K562 (cell line): Measurements from ENCODE around the gene ASCC1. TPM values are rescaled to one million over a fixed set of nuclear protein-coding genes. Genes with fewer than 3 reads are reported as not detected.

ENCODE experiments used
- ATAC-seq: fragments of 200-7000 bp; cut with Tn5 transposase; 3 replicates; pipeline ENCODE4 v1.9.1; 2020; ENCODE audit warnings: moderate library complexity
- BruUV-seq: library from RNA; stranded (reverse); fragments of 400-500 nt; replicated peaks from 2 replicates; lab custom pipeline; 2021; lab: Mats Ljungman, UMichigan
- CTCF ChIA-PET: fragments of 300-600 bp; formaldehyde crosslinking; extraction: SDS; loops from one replicate; lab custom pipeline; 2021; ENCODE audit warnings: low intra/inter-chr PET ratio; lab: Yijun Ruan, JAX
- POLR2A ChIA-PET: fragments of 300-600, 350-650 bp; sonication (Branson Sonifier 250); formaldehyde crosslinking; extraction: SDS; loops from one replicate; lab custom pipeline; 2021; ENCODE audit warnings: antibody characterized with exemption, inconsistent platforms; lab: Yijun Ruan, JAX
- DNase-seq, 4 experiments: peaks; one replicate each; pipeline versions ENCODE4 v3.0.0 to v3.0.0-alpha.2; 2011 to 2018; ENCODE audit warnings: low spot score in 3 of 4, mixed read lengths in 3 of 4; ENCODE audit errors: extremely low read depth in 1 of 4
- FAIRE-seq: peaks from 2 replicates; lab custom pipeline; 2011; peaks lifted over from hg19 to GRCh38; lab: Jason Lieb, UNC
- H2AFZ ChIP-seq: 2 replicates; pipeline ENCODE4 v1.6.0; 2011; ENCODE audit warnings: low read depth, low read length, control low read depth, inconsistent platforms
- H3K27ac ChIP-seq: fragments of 200-600 bp; 3 replicates; pipeline ENCODE4 v1.8.0; 2011; ENCODE audit warnings: low read depth, mild to moderate bottlenecking, control low read depth, inconsistent platforms, low read length, moderate library complexity, mixed read lengths; ENCODE audit errors: extremely low read depth
- H3K27me3 ChIP-seq, 2 experiments: fragments of 300-600 bp in 1 of 2; 2 replicates in 1 of 2; 3 replicates in 1 of 2; pipeline versions ENCODE4 v1.6.0 to v1.8.0; 2011; ENCODE audit warnings: inconsistent platforms in 2 of 2, low read length in 2 of 2, mild to moderate bottlenecking in 1 of 2, mixed read lengths in 1 of 2, moderate library complexity in 1 of 2; ENCODE audit not compliant: control insufficient read depth in 2 of 2, insufficient read depth in 2 of 2
- H3K36me3 ChIP-seq: fragments of 300-600 bp; 3 replicates; pipeline ENCODE4 v1.8.0; 2011; ENCODE audit warnings: mild to moderate bottlenecking, low read length, inconsistent platforms; ENCODE audit not compliant: control insufficient read depth, insufficient read depth
- H3K4me1 ChIP-seq, 2 experiments: fragments of 200-600 bp in 1 of 2; replicated peaks in 1 of 2; 2 replicates in 1 of 2; 3 replicates in 1 of 2; pipeline versions ENCODE4 v1.5.1 to v1.8.0; 2011; ENCODE audit warnings: inconsistent platforms in 2 of 2, low read length in 2 of 2, mild to moderate bottlenecking in 1 of 2, mixed read lengths in 1 of 2, moderate library complexity in 1 of 2; ENCODE audit not compliant: control insufficient read depth in 2 of 2, insufficient read depth in 2 of 2
- H3K4me2 ChIP-seq: 2 replicates; pipeline ENCODE4 v1.6.1; 2011; ENCODE audit warnings: low read length, control low read depth, inconsistent platforms, mixed read lengths; ENCODE audit not compliant: insufficient read depth
- H3K4me3 ChIP-seq: fragments of 200-600 bp; sonication (generic), shearing (Covaris generic); 2 replicates; pipeline ENCODE4 v1.5.1; 2016; ENCODE audit warnings: control low read depth, inconsistent platforms
- H3K79me2 ChIP-seq: fragments of 200-600 bp; 3 replicates; pipeline ENCODE4 v1.8.0; 2011; ENCODE audit warnings: low read length, inconsistent platforms; ENCODE audit not compliant: control insufficient read depth, insufficient read depth
- H3K9ac ChIP-seq, 2 experiments: 2 replicates each; pipeline versions ENCODE4 v1.6.0 to v1.6.1; 2011; ENCODE audit warnings: low read depth in 2 of 2, low read length in 2 of 2, control low read depth in 1 of 2, inconsistent platforms in 1 of 2, mild to moderate bottlenecking in 1 of 2, mixed read lengths in 1 of 2; ENCODE audit not compliant: insufficient read depth in 1 of 2
- H3K9me1 ChIP-seq: one replicate; pipeline ENCODE4 v1.6.0; 2011; ENCODE audit warnings: inconsistent platforms, mild to moderate bottlenecking, low read length, moderate library complexity; ENCODE audit not compliant: control insufficient read depth, insufficient read depth
- H3K9me3 ChIP-seq: replicated peaks from 2 replicates; pipeline ENCODE4 v1.5.1; 2011; ENCODE audit warnings: low read depth, low read length, inconsistent platforms; ENCODE audit not compliant: control insufficient read depth, insufficient read depth
- H4K20me1 ChIP-seq: replicated peaks from 2 replicates; pipeline ENCODE4 v1.6.1; 2011; ENCODE audit warnings: low read length, inconsistent platforms, mixed read lengths; ENCODE audit not compliant: control insufficient read depth, insufficient read depth
- HDAC2 ChIP-seq: fragments of 450-650 bp; IDR thresholded peaks from 2 replicates; pipeline ENCODE4 v1.6.1; 2016; ENCODE audit warnings: mild to moderate bottlenecking
- HIVEP1 ChIP-seq: fragments of 250-450 bp; sonication (Bioruptor Pico); IDR thresholded peaks from 2 replicates; pipeline ENCODE4 v1.4.0; 2020; ENCODE audit warnings: mild to moderate bottlenecking
- HNRNPUL1 ChIP-seq: fragments of 200-400 bp; formaldehyde crosslinking; IDR thresholded peaks from 2 replicates; pipeline ENCODE4 v1.6.1; 2017; ENCODE audit warnings: low read length
- MED1 ChIP-seq: sonication (generic); formaldehyde crosslinking; IDR thresholded peaks from 2 replicates; pipeline ENCODE4 v1.8.1; 2023; ENCODE audit warnings: missing genetic modification reagents, borderline replicate concordance
- POLR3G ChIP-seq: IDR thresholded peaks from 2 replicates; pipeline ENCODE4 v1.6.1; 2011; ENCODE audit not compliant: insufficient read length, insufficient replicate concordance; ENCODE audit errors: extremely low read depth
- RBM34 ChIP-seq: fragments of 200-400 bp; formaldehyde crosslinking; IDR thresholded peaks from 2 replicates; pipeline ENCODE4 v1.6.1; 2018; ENCODE audit warnings: low read length, borderline replicate concordance; ENCODE audit not compliant: insufficient read depth
- ZKSCAN1 ChIP-seq: fragments of 150-350 bp; IDR thresholded peaks from 2 replicates; pipeline ENCODE4 v1.6.1; 2016; ENCODE audit warnings: low read depth, low read length
- ZNF431 ChIP-seq: sonication (generic); formaldehyde crosslinking; IDR thresholded peaks from 2 replicates; pipeline ENCODE4 v1.8.0; 2022; ENCODE audit warnings: mild to moderate bottlenecking, missing genetic modification reagents
- WGBS: fragments of 100-300 bp; shearing (Covaris generic); methylation state at CpG from one replicate; pipeline ENCODE4 v1.1.6; 2016; ENCODE audit warnings: low coverage, mixed read lengths; ENCODE audit not compliant: insufficient coverage; ENCODE audit errors: missing lambda C conversion rate; 5-methylcytosine and 5-hydroxymethylcytosine counted together
- in situ Hi-C: fragments of 300-500 bp; cut with MboI; formaldehyde crosslinking; loops from 4 replicates; pipeline ENCODE4 v1.15.0; 2018; ENCODE audit warnings: inconsistent platforms, mixed read lengths
- intact Hi-C: fragments of 100-400 bp; cut with micrococcal nuclease; formaldehyde crosslinking; loops from 2 replicates; pipeline ENCODE4 v1.14.2; 2022
- polyA plus RNA-seq, 8 experiments: library from polyadenylated mRNA; depleted of rRNA in 4 of 8; stranded (reverse) in 5 of 8; unstranded in 3 of 8; fragments of >200 nt; fragmentation: Nextera tagmentation in 2 of 8; fragmentation: Illumina TruSeq in 1 of 8; extraction: Ambion mirVana in 2 of 8; extraction: Trizol in 1 of 8; gene quantifications; 2 replicates each; pipeline versions ENCODE4 v1.2.1 to v1.2.3, GENCODE V29; 2011 to 2014; ENCODE audit warnings: inconsistent platforms in 1 of 8, missing spikeins in 1 of 8
- total RNA-seq, 7 experiments: library from RNA; depleted of rRNA in 6 of 7; stranded (reverse); fragments of >200 nt in 6 of 7; fragmentation: Illumina TruSeq in 2 of 7; extraction: Trizol in 2 of 7; gene quantifications; 2 replicates each; pipeline versions ENCODE4 v1.2.1 to v1.2.3, GENCODE V29; 2011 to 2021; ENCODE audit warnings: low replicate concordance in 1 of 7
- TF ChIP-seq, protein P1 (sequence below): fragments of 450-650 bp; IDR thresholded peaks from 2 replicates; pipeline ENCODE4 v1.6.1; 2017; ENCODE audit warnings: antibody characterized with exemption, mild to moderate bottlenecking

The ASCC1 gene
- total and polyA plus RNA-seq, 9 of the 15 experiments (the other 6 are each of a cell fraction or from before 2014, with no cell fraction given): 31.7 to 73.3 (median 52.8) TPM

DNA sequence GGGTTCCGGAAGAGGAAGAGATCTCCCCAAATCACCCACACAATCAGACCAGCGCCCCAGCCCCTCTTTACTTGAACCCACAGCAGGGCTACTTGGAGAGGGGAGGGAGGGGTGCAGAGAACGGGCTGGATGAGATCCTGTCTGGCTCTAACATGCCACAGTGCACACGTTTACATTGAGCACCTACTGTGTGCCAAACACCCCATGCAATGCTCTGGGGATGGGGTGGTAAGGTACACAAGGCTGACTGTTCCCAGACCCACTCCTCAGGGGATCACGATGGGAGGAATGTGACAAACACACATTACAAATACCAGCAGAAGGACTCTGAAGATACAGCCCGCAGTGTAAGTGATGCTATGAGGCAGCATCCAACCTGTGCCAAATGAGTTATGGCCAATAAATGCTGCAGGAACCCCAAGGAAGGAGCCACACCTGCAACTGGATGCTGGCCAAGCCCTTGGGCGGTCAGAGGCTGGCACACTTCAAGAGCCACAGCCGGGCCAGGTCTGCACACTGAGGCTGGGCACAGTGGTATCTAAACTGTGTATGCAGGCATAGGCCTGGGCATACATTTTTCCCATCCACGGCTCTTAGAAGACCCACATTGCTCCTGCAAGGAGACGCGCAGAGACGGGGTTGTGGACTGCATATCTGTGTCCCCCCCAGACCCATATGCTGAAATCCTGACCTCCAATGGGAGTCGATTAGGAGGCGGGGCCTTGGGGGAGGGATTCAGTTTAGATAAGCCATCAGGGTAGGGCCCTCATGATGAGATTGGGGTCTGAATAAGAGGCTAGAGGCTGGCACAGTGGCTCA, 134.1 kb downstream of the ASCC1 start:
- no peak overlapping the region for H3K4me2 ChIP-seq
- no peak overlapping the region for H3K9ac ChIP-seq
- 27% methylated on average over 14 of the region's 14 CpGs for WGBS
- H3K79me2 ChIP-seq: no peaks in the 10 kb centered on the region
- ChIA-PET POLR2A (no interaction called here), CTCF (no interaction called here)
- no peaks in the 10 kb centered on the region for H3K27me3 ChIP-seq
- FAIRE-seq: no peak
- DNase-seq: no peak
- TF ChIP-seq HIVEP1 (CRISPR knock-in tag): no peak
- peak; percentile 85 for TF ChIP-seq ZKSCAN1
- intact Hi-C loops (no loop called here), in situ Hi-C loops (no loop called here)
- H3K27ac ChIP-seq: no peak overlapping the region
- H4K20me1 ChIP-seq: no peaks in the 10 kb centered on the region
- H3K9me3 ChIP-seq: no peaks in the 10 kb centered on the region
- H3K4me1 ChIP-seq: peaks cover 0 to 13% of the 10 kb centered on the region in 2 experiments; a peak in 2 of 5 replicates
- H3K9me1 ChIP-seq: no peaks in the 10 kb centered on the region
- ATAC-seq: no peak
- no peak overlapping the region for H2AFZ ChIP-seq
- no peak overlapping the region for H3K4me3 ChIP-seq
- BruUV-seq: no TSS peak
- no peaks in the 10 kb centered on the region for H3K36me3 ChIP-seq

DNA sequence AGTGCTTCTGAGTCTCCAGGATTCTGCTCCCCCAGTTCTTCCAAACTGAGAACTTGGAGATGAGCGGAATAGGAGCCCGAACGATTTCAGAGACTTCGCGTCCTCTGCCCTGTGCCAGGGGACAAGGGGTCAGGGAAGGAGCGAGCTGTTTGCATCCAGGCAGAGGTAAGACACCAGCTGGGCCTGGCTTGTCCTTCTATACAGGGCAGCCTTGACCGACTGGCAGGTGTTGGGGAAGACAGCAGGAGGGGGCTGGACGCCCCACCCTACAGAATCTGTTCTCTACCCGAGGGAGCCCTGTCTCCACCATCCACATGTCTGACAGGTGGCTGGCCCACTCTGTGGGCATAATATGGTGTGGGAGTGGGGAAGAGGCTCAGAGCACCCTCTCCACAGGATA, 134.9 kb downstream of the ASCC1 start:
- in situ Hi-C loops: no loop called here
- Histone ChIP-seq H3K4me1 (peaks cover 0 to 6% of the 10 kb centered on the region in 2 experiments; a peak in 2 of 5 replicates), H2AFZ (no peak overlapping the region), H3K4me3 (no peak overlapping the region), H3K79me2 (no peaks in the 10 kb centered on the region), H3K27me3 (no peaks in the 10 kb centered on the region; a peak in 1 of 5 replicates), H3K9ac (0 out of 4 replicates have a peak overlapping the region, but pooled peaks of 1 of the 2 experiments have one; percentile 47), H3K4me2 (no peak overlapping the region), H3K27ac (no peak overlapping the region), H3K9me3 (no peaks in the 10 kb centered on the region), H3K9me1 (no peaks in the 10 kb centered on the region), H3K36me3 (no peaks in the 10 kb centered on the region), H4K20me1 (no peaks in the 10 kb centered on the region)
- ChIA-PET POLR2A (no interaction called here), CTCF (no interaction called here)
- no TSS peak for BruUV-seq
- ATAC-seq (peak; percentile 13; the same call in 1 of the 3 replicates), FAIRE-seq (no peak), DNase-seq (no peak)
- WGBS: 37% methylated on average over 9 of the region's 9 CpGs
- intact Hi-C loops: no loop called here
- TF ChIP-seq RBM34 (no peak), ZNF431 (CRISPR knock-in tag) (no peak), MED1 (CRISPR knock-in tag) (no peak), HDAC2 (no peak), POLR3G (no peak), HNRNPUL1 (no peak)
- TF ChIP-seq, protein P1, sequence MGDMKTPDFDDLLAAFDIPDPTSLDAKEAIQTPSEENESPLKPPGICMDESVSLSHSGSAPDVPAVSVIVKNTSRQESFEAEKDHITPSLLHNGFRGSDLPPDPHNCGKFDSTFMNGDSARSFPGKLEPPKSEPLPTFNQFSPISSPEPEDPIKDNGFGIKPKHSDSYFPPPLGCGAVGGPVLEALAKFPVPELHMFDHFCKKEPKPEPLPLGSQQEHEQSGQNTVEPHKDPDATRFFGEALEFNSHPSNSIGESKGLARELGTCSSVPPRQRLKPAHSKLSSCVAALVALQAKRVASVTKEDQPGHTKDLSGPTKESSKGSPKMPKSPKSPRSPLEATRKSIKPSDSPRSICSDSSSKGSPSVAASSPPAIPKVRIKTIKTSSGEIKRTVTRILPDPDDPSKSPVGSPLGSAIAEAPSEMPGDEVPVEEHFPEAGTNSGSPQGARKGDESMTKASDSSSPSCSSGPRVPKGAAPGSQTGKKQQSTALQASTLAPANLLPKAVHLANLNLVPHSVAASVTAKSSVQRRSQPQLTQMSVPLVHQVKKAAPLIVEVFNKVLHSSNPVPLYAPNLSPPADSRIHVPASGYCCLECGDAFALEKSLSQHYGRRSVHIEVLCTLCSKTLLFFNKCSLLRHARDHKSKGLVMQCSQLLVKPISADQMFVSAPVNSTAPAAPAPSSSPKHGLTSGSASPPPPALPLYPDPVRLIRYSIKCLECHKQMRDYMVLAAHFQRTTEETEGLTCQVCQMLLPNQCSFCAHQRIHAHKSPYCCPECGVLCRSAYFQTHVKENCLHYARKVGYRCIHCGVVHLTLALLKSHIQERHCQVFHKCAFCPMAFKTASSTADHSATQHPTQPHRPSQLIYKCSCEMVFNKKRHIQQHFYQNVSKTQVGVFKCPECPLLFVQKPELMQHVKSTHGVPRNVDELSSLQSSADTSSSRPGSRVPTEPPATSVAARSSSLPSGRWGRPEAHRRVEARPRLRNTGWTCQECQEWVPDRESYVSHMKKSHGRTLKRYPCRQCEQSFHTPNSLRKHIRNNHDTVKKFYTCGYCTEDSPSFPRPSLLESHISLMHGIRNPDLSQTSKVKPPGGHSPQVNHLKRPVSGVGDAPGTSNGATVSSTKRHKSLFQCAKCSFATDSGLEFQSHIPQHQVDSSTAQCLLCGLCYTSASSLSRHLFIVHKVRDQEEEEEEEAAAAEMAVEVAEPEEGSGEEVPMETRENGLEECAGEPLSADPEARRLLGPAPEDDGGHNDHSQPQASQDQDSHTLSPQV: no peak
